Ishikawa (cell line): Measurements from ENCODE around the gene CYBC1.

Experiments
- CEBPB ChIP-seq: IDR thresholded peaks from 2 replicates; pipeline ENCODE4 v1.6.1; 2012
- CREB1 ChIP-seq: IDR thresholded peaks from 2 replicates; pipeline ENCODE4 v1.6.1; 2012; ENCODE audit warnings: low read depth
- EGR1 ChIP-seq: IDR thresholded peaks from 2 replicates; pipeline ENCODE4 v1.6.1; 2012
- EP300 ChIP-seq: IDR thresholded peaks from 2 replicates; pipeline ENCODE4 v1.6.1; 2012; ENCODE audit warnings: borderline replicate concordance
- FOXM1 ChIP-seq: IDR thresholded peaks from 2 replicates; pipeline ENCODE4 v1.6.1; 2012; ENCODE audit warnings: low read depth, borderline replicate concordance
- MAX ChIP-seq: IDR thresholded peaks from 2 replicates; pipeline ENCODE4 v1.6.1; 2012
- NFIC ChIP-seq: IDR thresholded peaks from 2 replicates; pipeline ENCODE4 v1.6.1; 2012
- RAD21 ChIP-seq: IDR thresholded peaks from 2 replicates; pipeline ENCODE4 v1.6.1; 2012; ENCODE audit warnings: low read depth
- REST ChIP-seq: IDR thresholded peaks from 2 replicates; pipeline ENCODE4 v1.6.1; 2012; ENCODE audit warnings: low read depth, mild to moderate bottlenecking
- TAF1 ChIP-seq: IDR thresholded peaks from 2 replicates; pipeline ENCODE4 v1.6.1; 2012; ENCODE audit warnings: low read depth, mild to moderate bottlenecking
- TCF12 ChIP-seq: IDR thresholded peaks from 2 replicates; pipeline ENCODE4 v1.6.1; 2012; ENCODE audit warnings: low read depth
- TEAD4 ChIP-seq: IDR thresholded peaks from 2 replicates; pipeline ENCODE4 v1.6.1; 2012
- USF1 ChIP-seq: IDR thresholded peaks from 2 replicates; pipeline ENCODE4 v1.6.1; 2012
- YY1 ChIP-seq: IDR thresholded peaks from 2 replicates; pipeline ENCODE4 v1.6.1; 2012; ENCODE audit warnings: low read depth
- ZBTB7A ChIP-seq: IDR thresholded peaks from 2 replicates; pipeline ENCODE4 v1.6.1; 2012; ENCODE audit warnings: low read depth

CYBC1 gene

GRCh38 chr17:82403662-82404660 is 46.6 kb downstream of the CYBC1 start:
- no peak for TF ChIP-seq TAF1
- no peak for TF ChIP-seq REST
- no peak for TF ChIP-seq CEBPB
- TF ChIP-seq EP300: no peak
- no peak for TF ChIP-seq NFIC
- TF ChIP-seq MAX: no peak
- TF ChIP-seq TCF12: no peak

GRCh38 chr17:82402865-82403264 is 47.7 kb downstream of the CYBC1 start:
- TF ChIP-seq REST (no peak), CEBPB (no peak), EP300 (no peak), FOXM1 (no peak), CREB1 (no peak), ZBTB7A (no peak), EGR1 (no peak), TCF12 (no peak), MAX (no peak), YY1 (no peak), TEAD4 (no peak), TAF1 (no peak), RAD21 (no peak), NFIC (no peak), USF1 (no peak)

GRCh38 chr17:82400830-82401229 is 49.7 kb downstream of the CYBC1 start:
- TF ChIP-seq CEBPB (no peak), ZBTB7A (no peak), MAX (no peak), YY1 (no peak), REST (no peak), USF1 (no peak), EP300 (no peak), CREB1 (no peak)

- TF ChIP-seq REST: no peak
- TF ChIP-seq MAX: no peak
- TF ChIP-seq ZBTB7A: no peak
- TF ChIP-seq EP300: no peak
- TF ChIP-seq RAD21: no peak
- no peak for TF ChIP-seq TEAD4
- TF ChIP-seq FOXM1: no peak
- TF ChIP-seq NFIC: no peak
- TF ChIP-seq CEBPB: no peak
- TF ChIP-seq TCF12: no peak
- TF ChIP-seq YY1: no peak
- no peak for TF ChIP-seq TAF1
- TF ChIP-seq CREB1: no peak
- no peak for TF ChIP-seq EGR1
- no peak for TF ChIP-seq USF1
Observed at GRCh38 chr17:82400206-82400605, 50.3 kb downstream of the CYBC1 start.
